ENCODE measurements around the gene FARSB. TPM values are rescaled to one million over a fixed set of nuclear protein-coding genes. Genes with fewer than 3 reads are reported as not detected.

FARSB gene
- total RNA-seq, 4 donors from 2014 or later = 10.2 to 25.8 (median 11.7) TPM

DNA sequence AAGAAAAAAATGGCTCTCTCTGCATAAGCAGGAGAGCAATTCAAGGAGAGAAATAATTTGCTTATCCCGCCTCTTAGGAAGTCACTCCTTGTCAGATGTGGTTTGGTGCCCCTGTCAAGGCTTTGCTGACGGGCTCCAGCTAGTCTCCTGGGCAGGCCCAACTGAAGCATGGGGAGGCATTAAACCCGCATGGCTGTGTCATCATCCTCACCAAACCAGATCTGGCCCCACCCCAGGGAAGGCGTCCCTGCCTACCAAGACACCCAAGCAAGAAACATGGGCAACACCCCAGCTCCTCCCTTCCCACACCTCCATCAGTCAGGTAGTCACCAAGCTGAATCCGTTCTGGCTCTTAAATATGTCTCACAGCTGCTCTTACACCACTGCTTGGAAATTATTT, 123.6 kb downstream of the FARSB start:
- TF ChIP-seq, protein P1, sequence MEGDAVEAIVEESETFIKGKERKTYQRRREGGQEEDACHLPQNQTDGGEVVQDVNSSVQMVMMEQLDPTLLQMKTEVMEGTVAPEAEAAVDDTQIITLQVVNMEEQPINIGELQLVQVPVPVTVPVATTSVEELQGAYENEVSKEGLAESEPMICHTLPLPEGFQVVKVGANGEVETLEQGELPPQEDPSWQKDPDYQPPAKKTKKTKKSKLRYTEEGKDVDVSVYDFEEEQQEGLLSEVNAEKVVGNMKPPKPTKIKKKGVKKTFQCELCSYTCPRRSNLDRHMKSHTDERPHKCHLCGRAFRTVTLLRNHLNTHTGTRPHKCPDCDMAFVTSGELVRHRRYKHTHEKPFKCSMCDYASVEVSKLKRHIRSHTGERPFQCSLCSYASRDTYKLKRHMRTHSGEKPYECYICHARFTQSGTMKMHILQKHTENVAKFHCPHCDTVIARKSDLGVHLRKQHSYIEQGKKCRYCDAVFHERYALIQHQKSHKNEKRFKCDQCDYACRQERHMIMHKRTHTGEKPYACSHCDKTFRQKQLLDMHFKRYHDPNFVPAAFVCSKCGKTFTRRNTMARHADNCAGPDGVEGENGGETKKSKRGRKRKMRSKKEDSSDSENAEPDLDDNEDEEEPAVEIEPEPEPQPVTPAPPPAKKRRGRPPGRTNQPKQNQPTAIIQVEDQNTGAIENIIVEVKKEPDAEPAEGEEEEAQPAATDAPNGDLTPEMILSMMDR (IDR thresholded peaks at IDR 0.05; ENCODE audit: low read depth) = no peak

DNA sequence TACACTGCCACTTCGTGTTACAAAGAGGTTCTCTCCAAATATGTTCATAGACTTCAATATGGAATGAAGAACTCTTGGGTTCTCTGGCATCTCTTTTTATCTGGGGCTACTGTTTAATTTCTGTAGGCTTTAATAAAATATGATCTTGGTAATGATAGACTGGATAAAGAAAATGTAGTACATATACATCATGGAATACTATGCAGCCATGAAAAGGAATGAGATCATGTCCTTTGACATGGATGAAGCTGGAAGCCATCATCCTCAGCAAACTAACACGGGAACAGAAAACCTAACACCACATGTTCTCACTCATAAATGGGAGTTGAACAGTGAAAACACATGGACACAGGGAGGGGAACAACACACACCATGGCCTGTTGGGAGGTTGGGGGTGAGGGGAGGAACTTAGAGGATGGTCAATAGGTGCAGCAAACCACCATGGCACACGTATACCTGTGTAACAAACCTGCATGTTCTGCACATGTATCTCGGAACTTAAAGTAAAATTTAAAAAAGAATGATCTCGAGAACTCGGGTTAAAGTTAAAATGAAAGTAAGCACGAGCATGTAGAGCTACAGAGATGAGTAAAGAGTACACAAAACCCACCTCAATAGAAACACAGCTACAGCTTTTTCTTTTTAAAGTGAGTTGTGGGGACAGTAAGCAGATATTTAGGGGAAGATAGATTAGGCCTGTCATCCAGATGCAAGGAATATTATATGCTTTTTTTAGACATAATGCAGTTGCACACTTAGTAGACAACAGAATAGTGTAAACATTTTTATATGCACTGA, 129.2 kb downstream of the FARSB start:
- TF ChIP-seq, protein P1 (IDR thresholded peaks at IDR 0.05; ENCODE audit: low read depth) = no peak

DNA sequence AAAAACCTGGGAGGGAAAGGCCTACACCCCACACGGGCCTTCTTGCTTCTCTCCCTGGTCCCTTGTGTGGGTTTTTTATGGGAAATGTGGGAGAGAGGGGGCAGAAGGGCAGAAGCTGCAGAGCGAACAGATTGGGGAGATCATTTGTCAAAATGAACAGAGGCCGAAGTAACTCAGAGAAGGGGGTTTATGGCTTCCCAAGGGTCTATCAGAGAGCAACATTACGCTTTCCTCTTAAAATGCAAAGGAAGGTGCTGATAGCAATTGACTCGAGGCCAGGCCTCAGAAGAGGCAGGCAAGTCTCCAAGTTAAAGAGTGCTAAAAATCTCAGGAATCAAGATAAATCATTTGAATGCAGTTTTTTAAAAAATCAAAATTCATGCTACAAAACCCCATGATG, 130.1 kb downstream of the FARSB start:
- TF ChIP-seq, protein P1 (IDR thresholded peaks at IDR 0.05; ENCODE audit: low read depth) = no peak

DNA sequence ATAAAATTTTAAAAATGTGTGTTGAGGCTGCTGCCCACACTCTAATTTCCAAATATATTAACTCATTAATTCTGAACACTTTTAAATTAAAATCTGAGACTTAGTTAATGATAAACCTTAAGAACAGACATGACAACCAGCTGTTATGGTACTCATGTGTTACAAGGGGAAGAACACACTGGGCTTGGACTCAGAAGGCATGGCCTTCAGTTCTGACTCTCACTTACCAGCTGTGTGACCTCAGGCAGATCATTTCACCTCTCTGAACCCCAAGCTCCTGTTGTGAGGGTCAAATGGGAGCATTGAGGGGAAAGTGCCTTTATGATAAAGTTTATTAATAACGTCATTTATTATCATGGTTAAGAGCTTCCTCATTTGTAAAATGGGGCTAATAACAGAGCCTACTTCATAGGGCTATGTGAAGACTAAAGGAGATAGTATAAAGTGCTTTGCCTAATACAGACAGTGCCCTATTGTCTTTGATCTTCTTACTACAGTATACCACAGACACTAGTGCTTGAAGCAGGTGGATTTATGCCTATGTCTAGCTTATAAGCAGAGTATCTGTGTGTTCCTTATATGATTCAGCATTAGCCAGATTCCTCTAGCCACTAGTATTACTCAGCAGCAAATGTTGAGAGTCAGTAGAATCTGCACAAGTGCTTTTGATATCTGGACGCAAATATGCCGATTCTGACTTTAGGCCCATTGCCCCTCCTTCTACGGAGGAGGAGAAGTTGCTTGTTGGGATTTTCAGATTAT, 131.9 kb downstream of the FARSB start:
- TF ChIP-seq, protein P1 (IDR thresholded peaks at IDR 0.05; ENCODE audit: low read depth) = no peak

DNA sequence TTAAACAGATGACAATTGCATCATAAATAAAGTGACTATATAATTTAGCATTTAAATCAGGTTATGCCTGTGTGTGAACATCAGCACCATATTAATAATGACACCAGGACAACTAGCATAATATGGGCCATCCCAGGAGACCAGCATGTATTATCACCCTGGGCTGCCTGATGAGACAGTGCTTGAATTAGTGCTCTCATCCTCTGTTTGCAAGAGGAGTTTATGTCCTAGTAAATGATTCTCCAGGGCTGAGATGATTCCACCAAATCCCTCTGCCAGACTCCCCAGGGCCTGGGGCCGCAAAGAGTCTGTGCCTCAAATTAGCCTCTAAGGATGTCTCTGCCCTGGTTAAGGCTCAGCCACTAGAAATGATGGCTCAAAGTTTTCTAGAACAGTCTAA, 133.8 kb downstream of the FARSB start:
- TF ChIP-seq, protein P1 (IDR thresholded peaks at IDR 0.05; ENCODE audit: low read depth) = no peak

DNA sequence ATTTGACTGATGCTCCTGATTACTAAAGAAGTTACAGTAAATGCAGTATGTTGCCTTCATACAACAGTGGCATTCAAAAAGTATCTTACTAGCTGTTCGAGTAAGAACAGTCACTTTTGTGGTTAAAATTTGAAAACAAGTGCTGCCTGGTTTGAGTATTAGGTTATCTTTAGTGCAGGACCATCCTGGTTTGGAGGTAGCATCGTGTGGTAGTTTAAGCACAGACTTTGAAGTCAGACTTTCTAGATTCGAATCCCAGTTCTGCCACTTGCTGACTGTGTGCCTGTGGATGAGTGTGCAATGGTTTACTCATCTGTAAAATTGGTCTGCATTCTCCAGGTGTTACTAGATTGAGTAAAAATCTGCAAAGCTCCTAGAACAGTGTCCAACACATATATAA, 134.8 kb downstream of the FARSB start:
- TF ChIP-seq, protein P1 (IDR thresholded peaks at IDR 0.05; ENCODE audit: low read depth) = no peak

Other genes with a start within 250 kb of the FARSB start
- gene SGPP2, start 231.5 kb downstream of the FARSB start, total RNA-seq = under 1 TPM in 1 of 4 donors, not detected in 3; 0.16 TPM
- 1 to 10 TPM in 2 of 4 donors, not detected in 2; 2.8 to 2.9 TPM for gene MOGAT1, start 15.6 kb upstream of the FARSB start, total RNA-seq
- gene ACSL3, start 204.9 kb upstream of the FARSB start, total RNA-seq = 10 to 100 TPM; 40.1 to 81.8 (median 42.8) TPM

All from subcutaneous adipose tissue (tissue), 4 donors.